Calu3 (cell line): ENCODE data around the gene NGFR. TPM values are rescaled to one million over a fixed set of nuclear protein-coding genes. Genes with fewer than 3 reads are reported as not detected.

Experiments
- BruUV-seq: library from RNA; stranded (reverse); fragments of 400-500 nt; replicated peaks from 2 replicates; lab custom pipeline; 2021; lab: Mats Ljungman, UMichigan
- CTCF ChIA-PET: fragments of 300-600 bp; sonication (Branson Sonifier 250); formaldehyde crosslinking; loops from one replicate; lab custom pipeline; 2022; ENCODE audit warnings: antibody characterized with exemption; lab: Charles Lee
- DNase-seq: peaks from one replicate; pipeline ENCODE4 v3.0.0; 2022
- H3K27ac Mint-ChIP-seq: one replicate; pipeline ENCODE4 v1.8.0; 2022; ENCODE audit warnings: mixed read lengths; ENCODE audit not compliant: unreplicated experiment
- H3K27me3 Mint-ChIP-seq: one replicate; pipeline ENCODE4 v1.8.0; 2022; ENCODE audit warnings: mixed read lengths; ENCODE audit not compliant: unreplicated experiment
- H3K36me3 Mint-ChIP-seq: one replicate; pipeline ENCODE4 v1.8.0; 2022; ENCODE audit warnings: mild to moderate bottlenecking, moderate library complexity, mixed read lengths; ENCODE audit not compliant: insufficient read depth, unreplicated experiment
- H3K4me1 Mint-ChIP-seq: one replicate; pipeline ENCODE4 v1.8.0; 2022; ENCODE audit warnings: mild to moderate bottlenecking, low read depth, mixed read lengths; ENCODE audit not compliant: unreplicated experiment
- H3K4me3 Mint-ChIP-seq: one replicate; pipeline ENCODE4 v1.8.0; 2022; ENCODE audit warnings: mild to moderate bottlenecking, low read depth, moderate library complexity, mixed read lengths; ENCODE audit not compliant: unreplicated experiment
- H3K9me3 Mint-ChIP-seq: one replicate; pipeline ENCODE4 v1.8.0; 2022; ENCODE audit warnings: low read depth, mixed read lengths; ENCODE audit not compliant: unreplicated experiment
- CTCF ChIP-seq: fragments of 200-600 bp; IDR thresholded peaks from one replicate; pipeline ENCODE4 v1.8.0; 2022; ENCODE audit warnings: antibody characterized with exemption; ENCODE audit not compliant: unreplicated experiment
- intact Hi-C: fragments of 100-400 bp; cut with micrococcal nuclease; formaldehyde crosslinking; loops from one replicate; pipeline ENCODE4 v1.10.0; 2022; ENCODE audit not compliant: unreplicated experiment
- total RNA-seq: library from RNA; stranded (reverse); gene quantifications from 2 replicates; pipeline ENCODE4 v1.2.3, GENCODE V29; 2022

The NGFR gene
- total RNA-seq, 1 experiment from 2014 or later, result 0.66 TPM

DNA sequence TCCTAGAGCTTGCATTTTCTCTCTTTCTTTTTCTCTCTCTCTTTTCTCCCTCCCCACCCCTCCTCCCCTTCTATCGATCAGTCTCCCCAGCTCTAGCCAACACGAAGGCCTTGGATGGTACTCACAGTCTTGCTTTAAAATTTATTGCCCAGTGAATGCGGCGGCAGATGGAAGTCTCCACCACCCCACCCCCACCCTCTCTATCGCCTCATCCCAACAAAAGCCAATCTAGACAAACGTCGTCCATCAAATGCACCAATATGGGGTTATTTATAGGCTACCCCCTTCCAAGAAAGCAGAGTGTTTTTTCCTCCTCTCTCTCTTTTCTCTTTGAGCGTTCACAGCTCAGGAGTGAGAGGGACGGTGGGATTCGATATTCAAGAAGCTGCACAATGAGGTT, 10.5 kb upstream of the NGFR start:
- no peak overlapping the region for H3K4me3 Mint-ChIP-seq
- H3K36me3 Mint-ChIP-seq, result no peaks in the 10 kb centered on the region
- no peak for TF ChIP-seq CTCF
- no peaks in the 10 kb centered on the region for H3K9me3 Mint-ChIP-seq
- no peaks in the 10 kb centered on the region for H3K4me1 Mint-ChIP-seq
- intact Hi-C loops, result no loop called here
- H3K27me3 Mint-ChIP-seq, result peaks cover 100% of the 10 kb centered on the region
- CTCF ChIA-PET, result interaction anchor here (0.6 to 1.3 kb wide), 4 partner anchors 15 to 254 kb away, joined by 3 to 10 read pairs (median 4); partner anchors contain the start of gene PHOSPHO1
- DNase-seq, result no peak
- BruUV-seq, result no TSS peak
- H3K27ac Mint-ChIP-seq, result no peak overlapping the region

- CTCF ChIA-PET, result interaction anchor here (1.3 kb wide), 1 partner anchor 17 kb away, joined by 4 read pairs; no protein-coding TSS in a partner anchor
- no TSS peak for BruUV-seq
Observed at GRCh38 chr17:49486012-49486641, 9.0 kb upstream of the NGFR start.

GRCh38 chr17:49487183-49487582, 7.9 kb upstream of the NGFR start:
- CTCF ChIA-PET, result no interaction called here
- BruUV-seq, result no TSS peak
- no peak for DNase-seq
- Mint-ChIP-seq H3K36me3 (no peaks in the 10 kb centered on the region), H3K27ac (no peak overlapping the region), H3K4me3 (no peak overlapping the region), H3K27me3 (peaks cover 100% of the 10 kb centered on the region), H3K4me1 (no peaks in the 10 kb centered on the region), H3K9me3 (no peaks in the 10 kb centered on the region)
- intact Hi-C loops, result no loop called here
- no peak for TF ChIP-seq CTCF

More at GRCh38 chr17:49486012-49486641, 9.0 kb upstream of the NGFR start:
- DNase-seq, result no peak
- intact Hi-C loops, result no loop called here
- no peak overlapping the region for H3K4me3 Mint-ChIP-seq
- TF ChIP-seq CTCF, result no peak
- no peaks in the 10 kb centered on the region for H3K36me3 Mint-ChIP-seq
- H3K9me3 Mint-ChIP-seq, result no peaks in the 10 kb centered on the region
- no peaks in the 10 kb centered on the region for H3K4me1 Mint-ChIP-seq
- H3K27me3 Mint-ChIP-seq, result peaks cover 100% of the 10 kb centered on the region
- no peak overlapping the region for H3K27ac Mint-ChIP-seq

DNA sequence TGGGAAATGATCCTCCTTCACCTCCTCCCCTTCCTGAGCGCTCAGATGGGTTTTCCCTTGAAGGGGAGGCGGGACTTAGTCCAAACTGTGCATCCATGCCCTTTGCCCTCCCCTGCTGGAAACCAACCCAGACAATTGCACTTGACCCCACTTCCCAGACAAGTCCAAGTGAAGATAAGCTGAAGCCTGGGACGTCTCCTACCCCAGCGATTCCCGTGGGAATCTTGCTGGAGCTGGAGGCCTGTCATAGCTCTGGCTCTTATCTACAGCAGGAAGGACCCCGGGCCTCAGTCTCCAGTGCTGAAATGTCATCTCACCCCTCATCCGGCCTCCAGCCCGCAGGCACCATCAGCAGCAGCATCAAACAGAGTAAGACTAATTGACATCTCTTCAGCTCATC, 6.5 kb upstream of the NGFR start:
- CTCF ChIA-PET, result interaction anchor here (0.5 to 1.4 kb wide), 5 partner anchors 19 to 513 kb away, joined by 3 to 5 read pairs (median 3); no protein-coding TSS in a partner anchor
- BruUV-seq, result no TSS peak
- DNase-seq, result no peak
- H3K4me3 Mint-ChIP-seq, result no peak overlapping the region
- no peak overlapping the region for H3K27ac Mint-ChIP-seq
- peaks cover 100% of the 10 kb centered on the region for H3K27me3 Mint-ChIP-seq
- no peaks in the 10 kb centered on the region for H3K36me3 Mint-ChIP-seq
- H3K4me1 Mint-ChIP-seq, result no peaks in the 10 kb centered on the region
- no peak for TF ChIP-seq CTCF
- no peaks in the 10 kb centered on the region for H3K9me3 Mint-ChIP-seq
- intact Hi-C loops, result no loop called here
